IMR-90 (cell line): ENCODE results near the gene C10orf105. TPM values are rescaled to one million over a fixed set of nuclear protein-coding genes. Genes with fewer than 3 reads are reported as not detected.

Source experiments
- ATAC-seq: fragments of 200-7000 bp; cut with Tn5 transposase; 2 replicates; pipeline ENCODE4 v1.9.1; 2020; ENCODE audit warnings: low read depth, mild to moderate bottlenecking, moderate library complexity
- BruUV-seq: library from RNA; stranded (reverse); fragments of 400-500 nt; replicated peaks from 2 replicates; lab custom pipeline; 2021; lab: Mats Ljungman, UMichigan
- CTCF ChIA-PET: fragments of 300-600 bp; formaldehyde crosslinking; extraction: SDS; loops from one replicate; lab custom pipeline; 2021; ENCODE audit warnings: antibody characterized with exemption; lab: Yijun Ruan, JAX
- POLR2A ChIA-PET: fragments of 300-600 bp; sonication (Branson Sonifier 250); formaldehyde crosslinking; loops from one replicate; lab custom pipeline; 2022; ENCODE audit warnings: antibody characterized with exemption; ENCODE audit not compliant: unreplicated experiment; lab: Charles Lee
- DNase-seq: peaks from one replicate; pipeline ENCODE4 v3.0.0; 2013
- H2AFZ ChIP-seq: replicated peaks from 2 replicates; pipeline ENCODE3; 2013; ENCODE audit warnings: low read length, mild to moderate bottlenecking; ENCODE audit not compliant: poor library complexity
- H2AK5ac ChIP-seq: 2 replicates; pipeline ENCODE4 v1.6.1; 2013; ENCODE audit warnings: low read depth, low read length, inconsistent platforms
- H2AK9ac ChIP-seq: replicated peaks from 2 replicates; pipeline ENCODE3; 2013; ENCODE audit warnings: mild to moderate bottlenecking, low read depth, low read length, moderate library complexity; ENCODE audit not compliant: poor library complexity
- H2BK120ac ChIP-seq: 2 replicates; pipeline ENCODE4 v1.6.1; 2013; ENCODE audit warnings: low read depth, low read length, inconsistent platforms
- H2BK15ac ChIP-seq: 3 replicates; pipeline ENCODE4 v1.6.1; 2013; ENCODE audit warnings: low read depth, low read length, inconsistent platforms
- H2BK20ac ChIP-seq: 2 replicates; pipeline ENCODE4 v1.6.1; 2013; ENCODE audit warnings: low read depth, mild to moderate bottlenecking, inconsistent platforms, low read length, moderate library complexity
- H2BK5ac ChIP-seq: 2 replicates; pipeline ENCODE4 v1.6.1; 2013; ENCODE audit warnings: mild to moderate bottlenecking, low read depth, low read length, inconsistent platforms; ENCODE audit not compliant: poor library complexity, severe bottlenecking
- H3K14ac ChIP-seq: replicated peaks from 2 replicates; pipeline ENCODE4 v1.6.1; 2013; ENCODE audit warnings: low read depth, low read length, inconsistent platforms
- H3K18ac ChIP-seq: 2 replicates; pipeline ENCODE4 v1.6.1; 2013; ENCODE audit warnings: low read depth, low read length, control low read depth
- H3K23ac ChIP-seq: 2 replicates; pipeline ENCODE4 v1.6.1; 2013; ENCODE audit warnings: low read depth, low read length, inconsistent platforms
- H3K27ac ChIP-seq: 2 replicates; pipeline ENCODE4 v1.5.1; 2013; ENCODE audit warnings: mild to moderate bottlenecking, control low read depth, low read length; ENCODE audit not compliant: insufficient read depth
- H3K27me3 ChIP-seq: 2 replicates; pipeline ENCODE4 v1.6.1; 2013; ENCODE audit warnings: low read length; ENCODE audit not compliant: control insufficient read depth, insufficient read depth
- H3K36me3 ChIP-seq: 2 replicates; pipeline ENCODE4 v1.6.1; 2013; ENCODE audit warnings: low read length, mixed read lengths; ENCODE audit not compliant: control insufficient read depth, insufficient read depth
- H3K4ac ChIP-seq: 2 replicates; pipeline ENCODE4 v1.6.1; 2013; ENCODE audit warnings: low read depth, low read length, inconsistent platforms
- H3K4me1 ChIP-seq: 2 replicates; pipeline ENCODE4 v1.6.1; 2013; ENCODE audit warnings: low read length, mixed read lengths; ENCODE audit not compliant: control insufficient read depth, insufficient read depth
- H3K4me2 ChIP-seq: 2 replicates; pipeline ENCODE4 v1.6.1; 2013; ENCODE audit warnings: low read depth, mild to moderate bottlenecking, control low read depth, low read length, moderate library complexity
- H3K4me3 ChIP-seq: 2 replicates; pipeline ENCODE4 v1.5.1; 2013; ENCODE audit warnings: low read depth, mild to moderate bottlenecking, control low read depth, low read length, moderate library complexity; ENCODE audit not compliant: insufficient read depth
- H3K56ac ChIP-seq: 2 replicates; pipeline ENCODE4 v1.6.1; 2013; ENCODE audit warnings: low read length, inconsistent platforms; ENCODE audit not compliant: insufficient read depth; ENCODE audit errors: extremely low read depth
- H3K79me1 ChIP-seq, 2 experiments: 2 replicates each; pipeline ENCODE4 v1.6.1; 2013; ENCODE audit warnings: low read length in 2 of 2, inconsistent platforms in 1 of 2, low read depth in 1 of 2
- H3K9ac ChIP-seq: 2 replicates; pipeline ENCODE4 v1.6.1; 2013; ENCODE audit warnings: low read depth, low read length, control low read depth
- H3K9me1 ChIP-seq: 2 replicates; pipeline ENCODE4 v1.6.1; 2013; ENCODE audit warnings: low read length, inconsistent platforms; ENCODE audit not compliant: insufficient read depth
- H3K9me3 ChIP-seq: 2 replicates; pipeline ENCODE4 v1.6.1; 2013; ENCODE audit warnings: low read length; ENCODE audit not compliant: control insufficient read depth, insufficient read depth
- H4K20me1 ChIP-seq: 2 replicates; pipeline ENCODE4 v1.6.1; 2013; ENCODE audit warnings: low read length, inconsistent platforms; ENCODE audit not compliant: insufficient read depth
- H4K5ac ChIP-seq: 2 replicates; pipeline ENCODE4 v1.6.1; 2013; ENCODE audit warnings: mild to moderate bottlenecking, low read depth, low read length, control low read depth
- H4K8ac ChIP-seq, 2 experiments: 2 replicates each; pipeline ENCODE4 v1.6.1; 2013; ENCODE audit warnings: low read depth in 2 of 2, low read length in 2 of 2, control low read depth in 1 of 2, inconsistent platforms in 1 of 2
- H4K91ac ChIP-seq: 2 replicates; pipeline ENCODE4 v1.6.1; 2013; ENCODE audit warnings: low read depth, low read length, inconsistent platforms; ENCODE audit not compliant: insufficient read depth
- BHLHE40 ChIP-seq: fragments of 150-350 bp; IDR thresholded peaks from 2 replicates; pipeline ENCODE4 v1.6.1; 2016; ENCODE audit warnings: mild to moderate bottlenecking, low read depth, low read length
- CEBPB ChIP-seq: IDR thresholded peaks from 2 replicates; pipeline ENCODE4 v1.6.1; 2012; ENCODE audit warnings: low read depth, low read length, improper control_type of control experiment
- CHD1 ChIP-seq: IDR thresholded peaks from 2 replicates; pipeline ENCODE4 v1.6.1; 2012; ENCODE audit warnings: low read depth, low read length, improper control_type of control experiment
- ELK1 ChIP-seq: fragments of 150-350 bp; IDR thresholded peaks from 2 replicates; pipeline ENCODE4 v1.6.1; 2016; ENCODE audit warnings: low read depth, mild to moderate bottlenecking, low read length, moderate library complexity, borderline replicate concordance
- FOS ChIP-seq: fragments of 150-350 bp; IDR thresholded peaks from 2 replicates; pipeline ENCODE4 v1.6.1; 2016; ENCODE audit warnings: low read depth, low read length
- MAFK ChIP-seq: IDR thresholded peaks from 2 replicates; pipeline ENCODE4 v1.6.1; 2012; ENCODE audit warnings: low read depth, low read length, improper control_type of control experiment
- MAZ ChIP-seq: IDR thresholded peaks from 2 replicates; pipeline ENCODE4 v1.6.1; 2012; ENCODE audit warnings: low read depth, mild to moderate bottlenecking, low read length, improper control_type of control experiment, moderate library complexity, borderline replicate concordance
- MXI1 ChIP-seq: IDR thresholded peaks from 2 replicates; pipeline ENCODE4 v1.6.1; 2012; ENCODE audit warnings: low read depth, mild to moderate bottlenecking, low read length, moderate library complexity, borderline replicate concordance
- NFE2L2 ChIP-seq: fragments of 150-350 bp; IDR thresholded peaks from 2 replicates; pipeline ENCODE4 v1.6.1; 2016; ENCODE audit warnings: low read depth, mild to moderate bottlenecking, low read length
- POLR2A ChIP-seq: IDR thresholded peaks from 2 replicates; pipeline ENCODE4 v1.6.1; 2012; ENCODE audit warnings: mild to moderate bottlenecking, low read depth, low read length
- RAD21 ChIP-seq: IDR thresholded peaks from 2 replicates; pipeline ENCODE4 v1.6.1; 2012; ENCODE audit warnings: low read length, improper control_type of control experiment
- RCOR1 ChIP-seq: IDR thresholded peaks from 2 replicates; pipeline ENCODE4 v1.6.1; 2012; ENCODE audit warnings: mild to moderate bottlenecking, low read length, improper control_type of control experiment; ENCODE audit not compliant: insufficient replicate concordance
- RFX5 ChIP-seq: IDR thresholded peaks from 2 replicates; pipeline ENCODE4 v1.8.0; 2012; ENCODE audit warnings: low read depth, mild to moderate bottlenecking, low read length, moderate library complexity
- SMC3 ChIP-seq: fragments of 150-350 bp; IDR thresholded peaks from 2 replicates; pipeline ENCODE4 v1.6.1; 2016; ENCODE audit warnings: low read depth, mild to moderate bottlenecking, antibody characterized with exemption, low read length, moderate library complexity
- USF2 ChIP-seq: fragments of 150-350 bp; IDR thresholded peaks from 2 replicates; pipeline ENCODE4 v1.6.1; 2017; ENCODE audit warnings: mild to moderate bottlenecking, antibody characterized with exemption, low read length, low read depth
- WGBS, 2 experiments: methylation state at CpG; one replicate each; pipeline versions ENCODE4 v1.1.5 to v1.1.7; 2013; ENCODE audit warnings: missing lambda C conversion rate in 2 of 2; ENCODE audit not compliant: insufficient read length in 1 of 2; ENCODE audit errors: extremely low coverage in 2 of 2; 5-methylcytosine and 5-hydroxymethylcytosine counted together
- dilution Hi-C: fragments of 300-500 bp; cut with HindIII; formaldehyde crosslinking; loops from one replicate; pipeline ENCODE4 v1.14.3; 2018; ENCODE audit warnings: low sequenced_read_pairs; ENCODE audit not compliant: unreplicated experiment
- in situ Hi-C: fragments of 300-500 bp; cut with MboI; formaldehyde crosslinking; loops from 3 replicates; pipeline ENCODE4 v1.14.3; 2019; ENCODE audit warnings: low sequenced_read_pairs, inconsistent platforms, mixed read lengths
- intact Hi-C: fragments of 100-400 bp; cut with micrococcal nuclease; formaldehyde crosslinking; loops from 2 replicates; pipeline ENCODE4 v1.10.0; 2022
- polyA plus RNA-seq, 3 experiments: library from polyadenylated mRNA; depleted of rRNA; stranded (reverse); fragments of >200 nt; gene quantifications; 2 replicates each; pipeline ENCODE4 v1.2.3, GENCODE V29; 2012; ENCODE audit warnings: low replicate concordance in 1 of 3
- total RNA-seq: library from RNA; depleted of rRNA; stranded (reverse); fragments of >200 nt; gene quantifications from 2 replicates; pipeline ENCODE4 v1.2.3, GENCODE V29; 2012
- TF ChIP-seq, protein P1 (sequence below): conservative IDR thresholded peaks from 2 replicates; pipeline ENCODE4 v1.5.1; 2012; ENCODE audit warnings: mild to moderate bottlenecking, low read depth, low read length, improper control_type of control experiment

C10orf105 gene
- total and polyA plus RNA-seq, 2 of the 4 experiments (the other 2 are of a cell fraction), result under 0.01 TPM; not detected in 1

GRCh38 chr10:71749396-71749795 is 29.8 kb upstream of the C10orf105 start:
- peaks cover 1% of the 10 kb centered on the region; the same call in 1 of the 2 replicates for H3K4me1 ChIP-seq
- dilution Hi-C loops (no loop called here), intact Hi-C loops (no loop called here)

More at GRCh38 chr10:71749396-71749795, 29.8 kb upstream of the C10orf105 start:
- Histone ChIP-seq H3K27me3 (peaks cover 4% of the 10 kb centered on the region), H3K14ac (no peak overlapping the region), H2AK5ac (no peak overlapping the region), H3K18ac (no peak overlapping the region), H3K9ac (no peak overlapping the region), H3K9me1 (0 out of 2 replicates have a peak, but pooled peaks cover 5% of the 10 kb centered on the region), H4K20me1 (no peaks in the 10 kb centered on the region), H2AK9ac (no peak overlapping the region), H3K79me1 (no peaks in the 10 kb centered on the region), H2BK120ac (no peak overlapping the region), H4K5ac (no peak overlapping the region), H2AFZ (no peak overlapping the region), H3K36me3 (peaks cover 8% of the 10 kb centered on the region; the same call in 1 of the 2 replicates), H2BK15ac (no peak overlapping the region), H3K4ac (no peak overlapping the region), H3K56ac (no peak overlapping the region), H2BK5ac (no peak overlapping the region), H3K4me3 (no peak overlapping the region), H3K9me3 (no peaks in the 10 kb centered on the region), H3K23ac (no peak overlapping the region), H3K4me2 (no peak overlapping the region), H4K91ac (no peak overlapping the region), H4K8ac (no peak overlapping the region), H3K27ac (no peak overlapping the region), H2BK20ac (no peak overlapping the region)
- DNase-seq (no peak), ATAC-seq (no peak)
- ChIA-PET CTCF (no interaction called here), POLR2A (no interaction called here)
- in situ Hi-C loops, result no loop called here
- no TSS peak for BruUV-seq
- no peak for TF ChIP-seq RAD21
- no peak for TF ChIP-seq MAZ
- no peak for TF ChIP-seq RFX5
- TF ChIP-seq CHD1, result no peak
- no peak for TF ChIP-seq USF2
- no peak for TF ChIP-seq NFE2L2
- no peak for TF ChIP-seq POLR2A
- no peak for TF ChIP-seq SMC3
- no peak for TF ChIP-seq CEBPB
- TF ChIP-seq, protein P1, sequence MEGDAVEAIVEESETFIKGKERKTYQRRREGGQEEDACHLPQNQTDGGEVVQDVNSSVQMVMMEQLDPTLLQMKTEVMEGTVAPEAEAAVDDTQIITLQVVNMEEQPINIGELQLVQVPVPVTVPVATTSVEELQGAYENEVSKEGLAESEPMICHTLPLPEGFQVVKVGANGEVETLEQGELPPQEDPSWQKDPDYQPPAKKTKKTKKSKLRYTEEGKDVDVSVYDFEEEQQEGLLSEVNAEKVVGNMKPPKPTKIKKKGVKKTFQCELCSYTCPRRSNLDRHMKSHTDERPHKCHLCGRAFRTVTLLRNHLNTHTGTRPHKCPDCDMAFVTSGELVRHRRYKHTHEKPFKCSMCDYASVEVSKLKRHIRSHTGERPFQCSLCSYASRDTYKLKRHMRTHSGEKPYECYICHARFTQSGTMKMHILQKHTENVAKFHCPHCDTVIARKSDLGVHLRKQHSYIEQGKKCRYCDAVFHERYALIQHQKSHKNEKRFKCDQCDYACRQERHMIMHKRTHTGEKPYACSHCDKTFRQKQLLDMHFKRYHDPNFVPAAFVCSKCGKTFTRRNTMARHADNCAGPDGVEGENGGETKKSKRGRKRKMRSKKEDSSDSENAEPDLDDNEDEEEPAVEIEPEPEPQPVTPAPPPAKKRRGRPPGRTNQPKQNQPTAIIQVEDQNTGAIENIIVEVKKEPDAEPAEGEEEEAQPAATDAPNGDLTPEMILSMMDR, result no peak
- TF ChIP-seq BHLHE40, result no peak
- TF ChIP-seq ELK1, result no peak
- TF ChIP-seq FOS, result no peak
- no peak for TF ChIP-seq MAFK
- TF ChIP-seq MXI1, result no peak
- TF ChIP-seq RCOR1, result no peak
- 100% methylated on average over 1 of the region's 4 CpGs; no CpG with 5 or more reads in 1 of the 2 experiments for WGBS, 2 experiments
